GM12878 (cell line): ENCODE results near the gene SEPTIN1. TPM values are rescaled to one million over a fixed set of nuclear protein-coding genes. Genes with fewer than 3 reads are reported as not detected.

Experiments
- ATAC-seq: fragments of 200-7000 bp; cut with Tn5 transposase; 3 replicates; pipeline ENCODE4 v1.9.1; 2020; ENCODE audit warnings: mild to moderate bottlenecking, moderate library complexity
- BruUV-seq: library from RNA; stranded (reverse); fragments of 400-500 nt; replicated peaks from 2 replicates; lab custom pipeline; 2021; lab: Mats Ljungman, UMichigan
- CTCF ChIA-PET: fragments of 300-600 bp; sonication (Branson Sonifier 250); formaldehyde crosslinking; extraction: SDS; loops from one replicate; lab custom pipeline; 2021; ENCODE audit warnings: inconsistent platforms; lab: Yijun Ruan, JAX
- POLR2A ChIA-PET: fragments of 350-600 bp; formaldehyde crosslinking; extraction: SDS; loops from one replicate; lab custom pipeline; 2021; ENCODE audit warnings: inconsistent platforms; lab: Charles Lee
- RAD21 ChIA-PET: fragments of 300-600 bp; sonication (Branson Sonifier 250); formaldehyde crosslinking; loops from one replicate; lab custom pipeline; 2023; ENCODE audit warnings: antibody characterized with exemption; ENCODE audit not compliant: unreplicated experiment; lab: Charles Lee
- SMC1A ChIA-PET: fragments of 300-600 bp; sonication (Branson Sonifier 250); formaldehyde crosslinking; loops from one replicate; lab custom pipeline; 2023; ENCODE audit not compliant: unreplicated experiment, uncharacterized antibody; lab: Charles Lee
- DNase-seq: peaks from one replicate; pipeline ENCODE4 v3.0.0-alpha.2; 2011; ENCODE audit warnings: low read depth, low spot score
- FAIRE-seq: peaks from 3 replicates; lab custom pipeline; 2011; peaks lifted over from hg19 to GRCh38; lab: Jason Lieb, UNC
- H2AFZ ChIP-seq: 2 replicates; pipeline ENCODE4 v1.6.0; 2011; ENCODE audit warnings: low read depth, low read length, control low read depth; ENCODE audit not compliant: control insufficient read depth
- H3K27ac ChIP-seq: 2 replicates; pipeline ENCODE4 v1.5.1; 2011; ENCODE audit warnings: control low read depth; ENCODE audit not compliant: control insufficient read depth, insufficient read depth
- H3K27me3 ChIP-seq, 2 experiments: replicated peaks in 1 of 2; 2 replicates each; pipeline versions ENCODE4 v1.6.0 to v1.6.1; 2011; ENCODE audit warnings: low read length in 1 of 2; ENCODE audit not compliant: control insufficient read depth in 2 of 2, insufficient read depth in 2 of 2
- H3K36me3 ChIP-seq, 2 experiments: 2 replicates each; pipeline ENCODE4 v1.5.1; 2011; ENCODE audit warnings: low read length in 1 of 2; ENCODE audit not compliant: control insufficient read depth in 2 of 2, insufficient read depth in 2 of 2
- H3K4me1 ChIP-seq: 2 replicates; pipeline ENCODE4 v1.6.1; 2011; ENCODE audit warnings: mild to moderate bottlenecking, low read length, moderate library complexity, mixed read lengths; ENCODE audit not compliant: control insufficient read depth, insufficient read depth
- H3K4me2 ChIP-seq: 2 replicates; pipeline ENCODE4 v1.6.0; 2011; ENCODE audit warnings: control low read depth; ENCODE audit not compliant: control insufficient read depth, insufficient read depth
- H3K4me3 ChIP-seq: fragments of 200-600 bp; sonication (generic); 2 replicates; pipeline ENCODE4 v1.5.1; 2016
- H3K79me2 ChIP-seq: 2 replicates; pipeline ENCODE4 v1.6.0; 2011; ENCODE audit warnings: low read length; ENCODE audit not compliant: control insufficient read depth, insufficient read depth
- H3K9ac ChIP-seq: 2 replicates; pipeline ENCODE4 v1.8.0; 2011; ENCODE audit warnings: low read length, control low read depth, mixed read lengths; ENCODE audit not compliant: control insufficient read depth, insufficient read depth
- H3K9me3 ChIP-seq: replicated peaks from 3 replicates; pipeline ENCODE4 v1.5.1; 2011; ENCODE audit warnings: mild to moderate bottlenecking, low read length; ENCODE audit not compliant: control insufficient read depth, insufficient read depth
- H4K20me1 ChIP-seq: 2 replicates; pipeline ENCODE4 v1.6.0; 2011; ENCODE audit not compliant: control insufficient read depth, insufficient read depth
- CREM ChIP-seq: IDR thresholded peaks from 2 replicates; pipeline ENCODE4 v1.6.1; 2014; ENCODE audit warnings: antibody characterized with exemption, low read depth
- HDGF ChIP-seq: fragments of 450-650 bp; IDR thresholded peaks from 2 replicates; pipeline ENCODE4 v1.6.1; 2016; ENCODE audit warnings: antibody characterized with exemption
- IKZF1 ChIP-seq: fragments of 450-650 bp; conservative IDR thresholded peaks from 2 replicates; pipeline ENCODE4 v1.6.1; 2017; ENCODE audit warnings: antibody characterized with exemption, mild to moderate bottlenecking
- IKZF2 ChIP-seq, 2 experiments: fragments of 450-650 bp; IDR thresholded peaks; 2 replicates each; pipeline ENCODE4 v1.6.1; 2017; ENCODE audit warnings: mild to moderate bottlenecking in 2 of 2, moderate library complexity in 2 of 2
- NRF1 ChIP-seq: conservative IDR thresholded peaks from 2 replicates; pipeline ENCODE4 v1.6.1; 2011; ENCODE audit warnings: mild to moderate bottlenecking, low read depth, low read length, improper control_type of control experiment
- SP1 ChIP-seq: IDR thresholded peaks from one replicate; pipeline ENCODE4 v1.6.1; 2011; ENCODE audit warnings: low read depth, low read length
- SREBF1 ChIP-seq: IDR thresholded peaks from 2 replicates; pipeline ENCODE4 v1.6.1; 2012; ENCODE audit warnings: mild to moderate bottlenecking, low read length
- TCF7 ChIP-seq: IDR thresholded peaks from 2 replicates; pipeline ENCODE4 v1.6.1; 2014; ENCODE audit warnings: antibody characterized with exemption, borderline replicate concordance
- WGBS: methylation state at CpG from one replicate; pipeline ENCODE4 v1.1.6; 2016; ENCODE audit warnings: low lambda C conversion rate; ENCODE audit not compliant: insufficient replicate concordance, insufficient coverage; ENCODE audit errors: missing lambda C conversion rate; 5-methylcytosine and 5-hydroxymethylcytosine counted together
- in situ Hi-C: fragments of 300-500 bp; cut with MboI; formaldehyde crosslinking; loops from 9 replicates; pipeline ENCODE4 v1.14.3; 2018; ENCODE audit warnings: mixed read lengths
- intact Hi-C: fragments of 100-400 bp; cut with micrococcal nuclease; formaldehyde crosslinking; loops from one replicate; pipeline ENCODE4 v1.14.2; 2022; ENCODE audit not compliant: unreplicated experiment
- polyA plus RNA-seq, 11 experiments: library from polyadenylated mRNA; depleted of rRNA in 4 of 11; unstranded in 6 of 11; stranded (reverse) in 5 of 11; fragments of >200 nt; fragmentation: Nextera tagmentation in 4 of 11; fragmentation: Illumina TruSeq in 1 of 11; extraction: Ambion mirVana in 4 of 11; extraction: Trizol in 1 of 11; gene quantifications; 1 replicate in 1 of 11; 2 replicates in 10 of 11; pipeline versions ENCODE4 v1.2.1 to v1.2.3, GENCODE V29; 2011 to 2016; ENCODE audit warnings: inconsistent platforms in 2 of 11, missing spikeins in 2 of 11, low read depth in 1 of 11
- total RNA-seq, 4 experiments: library from RNA; depleted of rRNA in 3 of 4; stranded (reverse); fragments of >200 nt in 3 of 4; fragmentation: Illumina TruSeq in 1 of 4; extraction: Trizol in 1 of 4; gene quantifications; 2 replicates each; pipeline versions ENCODE4 v1.2.1 to v1.2.3, GENCODE V29; 2013 to 2021
- TF ChIP-seq, protein P1 (sequence below): fragments of 450-650 bp; IDR thresholded peaks from 2 replicates; pipeline ENCODE4 v1.6.1; 2017; ENCODE audit warnings: mild to moderate bottlenecking
- TF ChIP-seq, protein P2 (sequence below): fragments of 450-650 bp; formaldehyde crosslinking; IDR thresholded peaks from 2 replicates; pipeline ENCODE4 v1.4.0; 2020; ENCODE audit warnings: mild to moderate bottlenecking, moderate library complexity
- TF ChIP-seq, protein P3 (sequence below): IDR thresholded peaks from 2 replicates; pipeline ENCODE4 v1.6.1; 2012; ENCODE audit warnings: mild to moderate bottlenecking, low read depth, low read length

The SEPTIN1 gene
- total and polyA plus RNA-seq, 10 of the 15 experiments (the other 5 are each of a cell fraction or from before 2014, with no cell fraction given): 2.8 to 153 (median 94.1) TPM

DNA sequence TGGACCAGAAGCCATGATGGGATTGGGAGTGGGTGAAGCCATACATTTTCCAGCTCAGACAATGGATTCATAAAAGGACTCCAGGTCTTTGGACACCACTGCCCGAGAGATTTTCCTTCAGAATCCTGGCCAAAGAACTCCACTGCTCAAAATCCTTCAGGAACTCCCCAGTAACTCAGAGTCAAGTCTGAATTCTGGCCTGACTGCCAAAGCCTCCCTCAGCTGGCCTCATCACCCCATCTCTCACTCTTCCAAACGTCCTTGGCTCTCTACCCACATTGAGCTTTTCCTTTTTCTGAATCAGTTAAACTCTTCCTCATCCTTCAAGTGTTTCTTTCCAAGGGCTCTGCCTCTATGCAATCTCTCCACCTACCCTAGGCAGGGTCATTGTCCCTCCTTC, 1.2 kb upstream of the SEPTIN1 start:
- FAIRE-seq (no peak), ATAC-seq (no peak), DNase-seq (no peak)
- peaks cover 27% of the 10 kb centered on the region for H3K79me2 ChIP-seq
- H3K27me3 ChIP-seq: no peaks in the 10 kb centered on the region
- no peak overlapping the region for H2AFZ ChIP-seq
- no peaks in the 10 kb centered on the region for H3K9me3 ChIP-seq
- peaks cover 21% of the 10 kb centered on the region for H3K4me1 ChIP-seq
- in situ Hi-C loops: no loop called here
- H4K20me1 ChIP-seq: no peaks in the 10 kb centered on the region
- H3K36me3 ChIP-seq: peaks cover 0 to 4% of the 10 kb centered on the region in 2 experiments; a peak in 2 of 4 replicates
- ChIA-PET RAD21 (interaction anchor here (1.0 to 3.2 kb wide), 7 partner anchors 9 to 46 kb away, joined by 3 to 25 read pairs (median 4); partner anchors contain the start of genes DCTPP1, TBC1D10B, ZNF48 and ZNF771), POLR2A (interaction anchor here (1.0 to 4.3 kb wide), 8 partner anchors 9 to 277 kb away, joined by 3 to 37 read pairs (median 4); partner anchors contain the start of genes CD2BP2, TBC1D10B and ZNF48), SMC1A (interaction anchor here (1.3 to 3.3 kb wide), 5 partner anchors 12 to 26 kb away, joined by 4 to 12 read pairs (median 12); partner anchors contain the start of genes ZNF48 and ZNF771), CTCF (interaction anchor here (1.4 to 2.8 kb wide), 3 partner anchors 12 to 25 kb away, joined by 4 to 23 read pairs (median 9); partner anchors contain the start of gene ZNF771)
- no peak overlapping the region for H3K4me2 ChIP-seq
- intact Hi-C loops: no loop called here
- BruUV-seq: no TSS peak
- H3K9ac ChIP-seq: no peak overlapping the region
- no peak overlapping the region for H3K4me3 ChIP-seq
- WGBS: 82% methylated on average over 2 of the region's 2 CpGs
- H3K27ac ChIP-seq: no peak overlapping the region
- TF ChIP-seq SP1: no peak
- TF ChIP-seq IKZF2 (IDR thresholded peaks at IDR 0.05): no peak
- no peak for TF ChIP-seq SREBF1
- no peak for TF ChIP-seq TCF7
- TF ChIP-seq NRF1: no peak
- no peak for TF ChIP-seq CREM
- no peak for TF ChIP-seq HDGF
- TF ChIP-seq, protein P1, sequence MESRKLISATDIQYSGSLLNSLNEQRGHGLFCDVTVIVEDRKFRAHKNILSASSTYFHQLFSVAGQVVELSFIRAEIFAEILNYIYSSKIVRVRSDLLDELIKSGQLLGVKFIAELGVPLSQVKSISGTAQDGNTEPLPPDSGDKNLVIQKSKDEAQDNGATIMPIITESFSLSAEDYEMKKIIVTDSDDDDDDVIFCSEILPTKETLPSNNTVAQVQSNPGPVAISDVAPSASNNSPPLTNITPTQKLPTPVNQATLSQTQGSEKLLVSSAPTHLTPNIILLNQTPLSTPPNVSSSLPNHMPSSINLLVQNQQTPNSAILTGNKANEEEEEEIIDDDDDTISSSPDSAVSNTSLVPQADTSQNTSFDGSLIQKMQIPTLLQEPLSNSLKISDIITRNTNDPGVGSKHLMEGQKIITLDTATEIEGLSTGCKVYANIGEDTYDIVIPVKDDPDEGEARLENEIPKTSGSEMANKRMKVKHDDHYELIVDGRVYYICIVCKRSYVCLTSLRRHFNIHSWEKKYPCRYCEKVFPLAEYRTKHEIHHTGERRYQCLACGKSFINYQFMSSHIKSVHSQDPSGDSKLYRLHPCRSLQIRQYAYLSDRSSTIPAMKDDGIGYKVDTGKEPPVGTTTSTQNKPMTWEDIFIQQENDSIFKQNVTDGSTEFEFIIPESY: no peak
- TF ChIP-seq, protein P2, sequence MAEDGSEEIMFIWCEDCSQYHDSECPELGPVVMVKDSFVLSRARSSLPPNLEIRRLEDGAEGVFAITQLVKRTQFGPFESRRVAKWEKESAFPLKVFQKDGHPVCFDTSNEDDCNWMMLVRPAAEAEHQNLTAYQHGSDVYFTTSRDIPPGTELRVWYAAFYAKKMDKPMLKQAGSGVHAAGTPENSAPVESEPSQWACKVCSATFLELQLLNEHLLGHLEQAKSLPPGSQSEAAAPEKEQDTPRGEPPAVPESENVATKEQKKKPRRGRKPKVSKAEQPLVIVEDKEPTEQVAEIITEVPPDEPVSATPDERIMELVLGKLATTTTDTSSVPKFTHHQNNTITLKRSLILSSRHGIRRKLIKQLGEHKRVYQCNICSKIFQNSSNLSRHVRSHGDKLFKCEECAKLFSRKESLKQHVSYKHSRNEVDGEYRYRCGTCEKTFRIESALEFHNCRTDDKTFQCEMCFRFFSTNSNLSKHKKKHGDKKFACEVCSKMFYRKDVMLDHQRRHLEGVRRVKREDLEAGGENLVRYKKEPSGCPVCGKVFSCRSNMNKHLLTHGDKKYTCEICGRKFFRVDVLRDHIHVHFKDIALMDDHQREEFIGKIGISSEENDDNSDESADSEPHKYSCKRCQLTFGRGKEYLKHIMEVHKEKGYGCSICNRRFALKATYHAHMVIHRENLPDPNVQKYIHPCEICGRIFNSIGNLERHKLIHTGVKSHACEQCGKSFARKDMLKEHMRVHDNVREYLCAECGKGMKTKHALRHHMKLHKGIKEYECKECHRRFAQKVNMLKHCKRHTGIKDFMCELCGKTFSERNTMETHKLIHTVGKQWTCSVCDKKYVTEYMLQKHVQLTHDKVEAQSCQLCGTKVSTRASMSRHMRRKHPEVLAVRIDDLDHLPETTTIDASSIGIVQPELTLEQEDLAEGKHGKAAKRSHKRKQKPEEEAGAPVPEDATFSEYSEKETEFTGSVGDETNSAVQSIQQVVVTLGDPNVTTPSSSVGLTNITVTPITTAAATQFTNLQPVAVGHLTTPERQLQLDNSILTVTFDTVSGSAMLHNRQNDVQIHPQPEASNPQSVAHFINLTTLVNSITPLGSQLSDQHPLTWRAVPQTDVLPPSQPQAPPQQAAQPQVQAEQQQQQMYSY (CRISPR knock-in tag): no peak
- TF ChIP-seq, protein P3, sequence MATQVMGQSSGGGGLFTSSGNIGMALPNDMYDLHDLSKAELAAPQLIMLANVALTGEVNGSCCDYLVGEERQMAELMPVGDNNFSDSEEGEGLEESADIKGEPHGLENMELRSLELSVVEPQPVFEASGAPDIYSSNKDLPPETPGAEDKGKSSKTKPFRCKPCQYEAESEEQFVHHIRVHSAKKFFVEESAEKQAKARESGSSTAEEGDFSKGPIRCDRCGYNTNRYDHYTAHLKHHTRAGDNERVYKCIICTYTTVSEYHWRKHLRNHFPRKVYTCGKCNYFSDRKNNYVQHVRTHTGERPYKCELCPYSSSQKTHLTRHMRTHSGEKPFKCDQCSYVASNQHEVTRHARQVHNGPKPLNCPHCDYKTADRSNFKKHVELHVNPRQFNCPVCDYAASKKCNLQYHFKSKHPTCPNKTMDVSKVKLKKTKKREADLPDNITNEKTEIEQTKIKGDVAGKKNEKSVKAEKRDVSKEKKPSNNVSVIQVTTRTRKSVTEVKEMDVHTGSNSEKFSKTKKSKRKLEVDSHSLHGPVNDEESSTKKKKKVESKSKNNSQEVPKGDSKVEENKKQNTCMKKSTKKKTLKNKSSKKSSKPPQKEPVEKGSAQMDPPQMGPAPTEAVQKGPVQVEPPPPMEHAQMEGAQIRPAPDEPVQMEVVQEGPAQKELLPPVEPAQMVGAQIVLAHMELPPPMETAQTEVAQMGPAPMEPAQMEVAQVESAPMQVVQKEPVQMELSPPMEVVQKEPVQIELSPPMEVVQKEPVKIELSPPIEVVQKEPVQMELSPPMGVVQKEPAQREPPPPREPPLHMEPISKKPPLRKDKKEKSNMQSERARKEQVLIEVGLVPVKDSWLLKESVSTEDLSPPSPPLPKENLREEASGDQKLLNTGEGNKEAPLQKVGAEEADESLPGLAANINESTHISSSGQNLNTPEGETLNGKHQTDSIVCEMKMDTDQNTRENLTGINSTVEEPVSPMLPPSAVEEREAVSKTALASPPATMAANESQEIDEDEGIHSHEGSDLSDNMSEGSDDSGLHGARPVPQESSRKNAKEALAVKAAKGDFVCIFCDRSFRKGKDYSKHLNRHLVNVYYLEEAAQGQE: no peak
- TF ChIP-seq IKZF1: no peak
